ENCODE results near the gene PCDHB7. TPM values are rescaled to one million over a fixed set of nuclear protein-coding genes. Genes with fewer than 3 reads are reported as not detected.
A peak's percentile ranks its signal among the peaks of the same experiment; 100 is the strongest.
"Not testable (repeated sequence)": the region's sequence is repeated elsewhere in the genome, so short reads cannot be mapped to it uniquely, and the experiment has no call there.

PCDHB7 gene
- total RNA-seq (1 to 10 TPM; 2.4 to 3.8 TPM), polyA plus RNA-seq (ENCODE audit: insufficient read length in 6 of 6) (1 to 10 TPM; 3.9 to 5.8 (median 4.8) TPM)
- long read RNA-seq, donor 1, transcript PCDHB7-201 (1 exons, 3,765 nt) = major isoform, 5 of 5 reads
- long read RNA-seq, donor 1, partial matches to known transcripts = 0 of 5 reads
- long read RNA-seq, donor 1, other reads (novel, unspliced or antisense) = 0 of 5 reads
- long read RNA-seq, donor 2, transcript PCDHB7-201 (1 exons, 3,765 nt) = major isoform, 8 of 8 reads
- long read RNA-seq, donor 2, partial matches to known transcripts = 0 of 8 reads
- long read RNA-seq, donor 2, other reads (novel, unspliced or antisense) = 0 of 8 reads
- long read RNA-seq, donor 3, partial matches to known transcripts = 0 of 4 reads
- long read RNA-seq, donor 3, other reads (novel, unspliced or antisense) = 0 of 4 reads
- long read RNA-seq, donor 4, partial matches to known transcripts = 0 of 1 reads
- long read RNA-seq, donor 4, other reads (novel, unspliced or antisense) = 0 of 1 reads
- long read RNA-seq, donor 5, partial matches to known transcripts = 0 of 2 reads
- long read RNA-seq, donor 5, other reads (novel, unspliced or antisense) = 0 of 2 reads
- long read RNA-seq, donor 6, transcript PCDHB7-201 (1 exons, 3,765 nt) = major isoform, 9 of 9 reads
- long read RNA-seq, donor 6, partial matches to known transcripts = 0 of 9 reads
- long read RNA-seq, donor 6, other reads (novel, unspliced or antisense) = 0 of 9 reads
- long read RNA-seq, donor 7, partial matches to known transcripts = 0 of 3 reads
- long read RNA-seq, donor 7, other reads (novel, unspliced or antisense) = 0 of 3 reads
- long read RNA-seq, donor 8, partial matches to known transcripts = 0 of 2 reads
- long read RNA-seq, donor 8, other reads (novel, unspliced or antisense) = 0 of 2 reads
- long read RNA-seq, donor 9 = 0 reads
- long read RNA-seq, donor 10 = 0 reads
- long read RNA-seq, donor 11, transcript PCDHB7-201 (1 exons, 3,765 nt) = major isoform, 6 of 6 reads
- long read RNA-seq, donor 11, partial matches to known transcripts = 0 of 6 reads
- long read RNA-seq, donor 11, other reads (novel, unspliced or antisense) = 0 of 6 reads
- long read RNA-seq, donor 12, transcript PCDHB7-201 (1 exons, 3,765 nt) = major isoform, 9 of 9 reads
- long read RNA-seq, donor 12, partial matches to known transcripts = 0 of 9 reads
- long read RNA-seq, donor 12, other reads (novel, unspliced or antisense) = 0 of 9 reads

DNA sequence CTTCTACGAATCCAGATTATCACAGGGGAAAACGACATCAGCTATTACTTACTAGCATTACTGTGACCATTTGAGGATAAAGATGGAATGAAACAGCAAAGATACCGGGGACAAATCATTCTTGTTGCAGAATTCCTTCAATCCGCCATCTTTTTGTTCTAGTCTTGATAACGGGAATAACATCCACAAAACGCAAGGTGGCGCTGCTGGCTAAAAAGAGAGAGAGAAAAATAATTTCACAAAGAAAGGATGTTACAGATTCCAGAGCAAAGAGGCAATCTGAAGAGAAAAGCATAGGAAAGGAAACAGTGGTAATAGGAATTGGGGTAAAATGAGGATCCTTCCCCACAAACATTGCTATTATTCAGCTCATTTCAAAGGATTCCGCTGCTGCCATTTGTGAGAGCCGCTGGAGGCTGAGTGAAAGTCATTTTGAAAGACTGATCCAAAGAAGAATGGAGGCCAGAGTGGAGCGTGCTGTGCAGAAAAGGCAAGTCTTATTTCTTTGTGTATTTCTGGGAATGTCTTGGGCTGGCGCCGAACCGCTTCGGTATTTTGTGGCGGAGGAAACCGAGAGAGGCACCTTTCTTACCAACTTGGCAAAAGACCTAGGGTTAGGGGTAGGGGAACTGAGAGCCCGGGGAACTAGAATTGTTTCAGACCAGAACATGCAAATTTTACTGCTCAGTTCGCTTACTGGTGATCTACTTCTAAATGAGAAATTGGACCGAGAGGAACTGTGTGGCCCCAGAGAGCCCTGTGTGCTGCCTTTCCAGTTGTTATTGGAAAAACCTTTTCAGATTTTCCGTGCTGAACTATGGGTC, at the start of gene PCDHB7:
PCDHB7 (plus strand) TSS at position 264 of the 824 bp plus-strand sequence; CDS start at position 456, 192 bp downstream.
- H3K27ac ChIP-seq = no peak within 1 kb of the TSS
- H3K4me3 ChIP-seq = no peak within 1 kb of the TSS
- H3K27me3 ChIP-seq = peaks cover 0 to 44% of the 10 kb centered on the region in 2 donors
- H3K4me1 ChIP-seq = no peaks in the 10 kb centered on the region
- H3K9me3 ChIP-seq = peaks cover 0 to 52% of the 10 kb centered on the region in 2 donors
- intact Hi-C loops (cut with DNase I) = no loop called here
- ATAC-seq = no peak
- peak in 2 of 4 donors; percentile 18 to 47 for DNase-seq
- H3K36me3 ChIP-seq = no peaks in the 10 kb centered on the region
- TF ChIP-seq, protein P1, sequence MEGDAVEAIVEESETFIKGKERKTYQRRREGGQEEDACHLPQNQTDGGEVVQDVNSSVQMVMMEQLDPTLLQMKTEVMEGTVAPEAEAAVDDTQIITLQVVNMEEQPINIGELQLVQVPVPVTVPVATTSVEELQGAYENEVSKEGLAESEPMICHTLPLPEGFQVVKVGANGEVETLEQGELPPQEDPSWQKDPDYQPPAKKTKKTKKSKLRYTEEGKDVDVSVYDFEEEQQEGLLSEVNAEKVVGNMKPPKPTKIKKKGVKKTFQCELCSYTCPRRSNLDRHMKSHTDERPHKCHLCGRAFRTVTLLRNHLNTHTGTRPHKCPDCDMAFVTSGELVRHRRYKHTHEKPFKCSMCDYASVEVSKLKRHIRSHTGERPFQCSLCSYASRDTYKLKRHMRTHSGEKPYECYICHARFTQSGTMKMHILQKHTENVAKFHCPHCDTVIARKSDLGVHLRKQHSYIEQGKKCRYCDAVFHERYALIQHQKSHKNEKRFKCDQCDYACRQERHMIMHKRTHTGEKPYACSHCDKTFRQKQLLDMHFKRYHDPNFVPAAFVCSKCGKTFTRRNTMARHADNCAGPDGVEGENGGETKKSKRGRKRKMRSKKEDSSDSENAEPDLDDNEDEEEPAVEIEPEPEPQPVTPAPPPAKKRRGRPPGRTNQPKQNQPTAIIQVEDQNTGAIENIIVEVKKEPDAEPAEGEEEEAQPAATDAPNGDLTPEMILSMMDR (IDR thresholded peaks at IDR 0.05) = peak in 1 of 2 donors; percentile 22

DNA sequence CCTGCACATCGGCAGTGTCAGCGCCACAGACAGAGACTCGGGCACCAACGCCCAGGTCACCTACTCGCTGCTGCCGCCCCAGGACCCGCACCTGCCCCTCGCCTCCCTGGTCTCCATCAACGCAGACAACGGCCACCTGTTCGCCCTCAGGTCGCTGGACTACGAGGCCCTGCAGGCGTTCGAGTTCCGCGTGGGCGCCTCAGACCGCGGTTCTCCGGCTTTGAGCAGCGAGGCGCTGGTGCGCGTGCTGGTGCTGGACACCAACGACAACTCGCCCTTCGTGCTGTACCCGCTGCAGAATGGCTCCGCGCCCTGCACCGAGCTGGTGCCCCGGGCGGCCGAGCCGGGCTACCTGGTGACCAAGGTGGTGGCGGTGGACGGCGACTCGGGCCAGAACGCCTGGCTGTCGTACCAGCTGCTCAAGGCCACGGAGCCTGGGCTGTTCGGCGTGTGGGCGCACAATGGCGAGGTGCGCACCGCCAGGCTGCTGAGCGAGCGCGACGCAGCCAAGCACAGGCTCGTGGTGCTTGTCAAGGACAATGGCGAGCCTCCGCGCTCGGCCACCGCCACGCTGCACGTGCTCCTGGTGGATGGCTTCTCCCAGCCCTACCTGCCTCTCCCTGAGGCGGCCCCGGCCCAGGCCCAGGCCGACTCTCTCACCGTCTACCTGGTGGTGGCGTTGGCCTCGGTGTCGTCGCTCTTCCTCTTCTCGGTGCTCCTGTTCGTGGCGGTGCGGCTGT, 48.9 kb upstream of the PCDHB7 start:
- H3K4me1 ChIP-seq; ATAC-seq; H3K4me3 ChIP-seq; H3K27ac ChIP-seq; intact Hi-C loops (cut with DNase I); H3K36me3 ChIP-seq: not testable (repeated sequence)
- DNase-seq = peak in 1 of 4 donors; percentile 62
- Histone ChIP-seq H3K27me3 (peaks cover 0 to 38% of the 10 kb centered on the region in 2 donors), H3K9me3 (peaks cover 0 to 30% of the 10 kb centered on the region in 2 donors)

DNA sequence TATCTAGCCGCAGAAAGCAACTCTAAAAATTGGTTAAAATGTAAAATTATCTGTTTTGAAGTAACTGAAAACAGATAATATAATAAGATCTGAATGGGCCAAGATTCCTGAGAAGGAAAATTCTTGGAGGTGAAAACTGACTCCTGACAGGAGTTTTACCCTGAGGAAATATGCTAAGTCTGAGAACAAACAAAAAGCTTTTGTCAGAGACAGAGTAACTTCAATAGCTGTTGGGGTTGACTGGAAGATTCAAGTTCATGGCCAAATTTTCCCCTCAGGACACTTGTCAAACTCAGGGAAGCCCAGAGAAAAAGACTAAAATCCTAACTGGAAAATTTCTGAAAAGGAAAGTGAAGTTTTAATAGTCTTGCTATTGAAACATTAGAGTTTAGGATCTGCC, 45.1 kb upstream of the PCDHB7 start:
- no peaks in the 10 kb centered on the region for H3K36me3 ChIP-seq
- TF ChIP-seq, protein P1 (IDR thresholded peaks at IDR 0.05) = no peak
- H3K27ac ChIP-seq = no peak overlapping the region
- intact Hi-C loops (cut with DNase I) = no loop called here
- H3K4me3 ChIP-seq = no peak overlapping the region
- peaks cover 0 to 38% of the 10 kb centered on the region in 2 donors for H3K9me3 ChIP-seq
- ATAC-seq (no peak), DNase-seq (no peak)
- peaks cover 0 to 20% of the 10 kb centered on the region in 2 donors for H3K27me3 ChIP-seq
- H3K4me1 ChIP-seq = no peaks in the 10 kb centered on the region

DNA sequence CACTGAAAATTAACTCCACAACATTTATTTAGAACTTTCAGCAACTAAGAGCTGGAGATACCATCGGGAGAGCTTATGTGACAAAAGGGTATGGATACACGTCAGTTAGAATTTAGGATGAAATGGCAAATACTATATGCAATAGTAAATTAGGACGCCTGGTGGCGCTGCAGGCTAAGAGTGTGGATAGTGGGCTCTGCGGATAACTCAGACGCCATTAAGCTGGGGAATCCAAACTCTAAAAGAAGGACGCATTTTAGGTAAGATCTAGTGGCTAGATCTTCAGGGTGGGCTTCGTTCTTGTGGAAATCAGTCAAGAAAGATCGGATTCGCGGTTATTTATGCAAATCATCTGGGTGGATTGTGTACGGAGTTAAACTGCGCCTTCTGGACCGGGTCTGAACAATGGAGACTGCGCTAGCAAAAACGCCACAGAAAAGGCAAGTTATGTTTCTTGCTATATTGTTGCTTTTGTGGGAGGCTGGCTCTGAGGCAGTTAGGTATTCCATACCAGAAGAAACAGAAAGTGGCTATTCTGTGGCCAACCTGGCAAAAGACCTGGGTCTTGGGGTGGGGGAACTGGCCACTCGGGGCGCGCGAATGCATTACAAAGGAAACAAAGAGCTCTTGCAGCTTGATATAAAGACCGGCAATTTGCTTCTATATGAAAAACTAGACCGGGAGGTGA, 37.3 kb upstream of the PCDHB7 start, which contains the start of gene PCDHB5:
PCDHB5 (plus strand) TSS at position 177 of the 688 bp plus-strand sequence; CDS start at position 406, 229 bp downstream.
- H3K36me3 ChIP-seq = no peaks in the 10 kb centered on the region
- no peaks in the 10 kb centered on the region for H3K4me1 ChIP-seq
- intact Hi-C loops (cut with DNase I) = no loop called here
- H3K27ac ChIP-seq = no peak within 1 kb of the TSS
- peaks cover 0 to 11% of the 10 kb centered on the region in 2 donors for H3K27me3 ChIP-seq
- H3K4me3 ChIP-seq = peak within 1 kb of the TSS; percentile 12 to 19
- TF ChIP-seq, protein P1 (IDR thresholded peaks at IDR 0.05) = peak in 1 of 2 donors; percentile 22
- peaks cover 0 to 82% of the 10 kb centered on the region in 2 donors for H3K9me3 ChIP-seq
- DNase-seq = peak in 2 of 4 donors; percentile 39 to 48
- ATAC-seq = peak; percentile 74

Measured in left lung (tissue), 14 donors.